Uterus (tissue), 4 donors: ENCODE measurements around the gene KRTCAP3. TPM values are rescaled to one million over a fixed set of nuclear protein-coding genes. Genes with fewer than 3 reads are reported as not detected.

ENCODE experiments used
- DNase-seq, 2 donors: peaks; one replicate each; pipeline ENCODE4 v3.0.0-alpha.2; 2019 to 2020
- H3K27ac ChIP-seq, 2 donors: fragments of 200-600 bp; sonication (generic); 1 replicate in 1 of 2; 2 replicates in 1 of 2; pipeline ENCODE4 v1.5.1; 2016 to 2018
- H3K27me3 ChIP-seq, 2 donors: fragments of 200-600 bp; sonication (generic); one replicate each; pipeline ENCODE4 v1.5.1; 2018 to 2019; ENCODE audit warnings: control low read depth in 1 of 2
- H3K36me3 ChIP-seq, 2 donors: fragments of 200-600 bp; sonication (generic); one replicate each; pipeline ENCODE4 v1.5.1; 2019; ENCODE audit warnings: control low read depth in 1 of 2
- H3K4me1 ChIP-seq, 2 donors: fragments of 200-600 bp; sonication (generic); one replicate each; pipeline ENCODE4 v1.5.1; 2018 to 2019; ENCODE audit warnings: control low read depth in 1 of 2
- H3K4me3 ChIP-seq, 2 donors: fragments of 200-600 bp; sonication (generic); 1 replicate in 1 of 2; 2 replicates in 1 of 2; pipeline ENCODE4 v1.5.1; 2018 to 2019; ENCODE audit warnings: mild to moderate bottlenecking in 1 of 2
- H3K9me3 ChIP-seq, 2 donors: fragments of 200-600 bp; sonication (generic); one replicate each; pipeline ENCODE4 v1.5.1; 2019; ENCODE audit warnings: control low read depth in 1 of 2
- POLR2A ChIP-seq, 2 donors: fragments of 450-650 bp; IDR thresholded peaks; one replicate each; pipeline ENCODE4 v1.6.1; 2016; ENCODE audit warnings: antibody characterized with exemption in 2 of 2, mild to moderate bottlenecking in 1 of 2, moderate library complexity in 1 of 2
- intact Hi-C: fragments of 100-400 bp; cut with DNase I; formaldehyde crosslinking; loops from one replicate; pipeline ENCODE4 v1.15.1; 2023; ENCODE audit warnings: low total_unique reads
- small RNA-seq: library from RNA; depleted of rRNA; stranded (forward); fragments of <200 nt; gene quantifications from one replicate; pipeline ENCODE3, GENCODE V24; 2016
- total RNA-seq, 4 donors: library from RNA; depleted of rRNA in 3 of 4; stranded (reverse); fragments of >200 nt in 3 of 4; gene quantifications; one replicate each; pipeline versions ENCODE4 v1.1.0 to v1.2.4, GENCODE V29; 2014 to 2023
- TF ChIP-seq, protein P1 (sequence below), 4 experiments: fragments of 200-600 bp in 2 of 4; fragments of 450-650 bp in 2 of 4; sonication (generic) in 2 of 4; IDR thresholded peaks; one replicate each; pipeline ENCODE4 v1.5.1; 2016 to 2019; ENCODE audit warnings: antibody characterized with exemption in 4 of 4, mild to moderate bottlenecking in 2 of 4, moderate library complexity in 1 of 4
- donor health status: DM: yes; HTN: yes; CAD: no.

The KRTCAP3 gene
- total RNA-seq, 4 donors from 2014 or later: 1.9 to 8.8 (median 2.6) TPM; not detected in 1

DNA sequence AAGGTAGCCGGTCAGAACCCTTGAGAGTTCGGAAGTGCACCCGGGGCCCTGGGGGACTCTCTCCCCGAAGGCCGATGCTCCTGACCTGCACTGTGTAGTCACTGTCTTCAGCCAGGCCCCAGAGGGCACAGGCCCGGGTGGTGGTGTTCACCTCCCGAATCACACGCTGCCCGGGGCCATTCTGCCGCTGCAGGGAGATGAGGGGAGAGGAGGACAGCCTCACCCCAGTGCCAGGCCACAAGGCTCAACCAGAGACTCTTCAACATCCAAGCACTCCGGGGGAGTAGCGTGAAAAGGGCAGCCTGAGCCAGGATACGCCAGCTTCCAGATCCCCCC is 51.7 kb downstream of the KRTCAP3 start:
- H3K4me1 ChIP-seq: peaks cover 0 to 3% of the 10 kb centered on the region in 2 donors
- H3K9me3 ChIP-seq: no peaks in the 10 kb centered on the region
- peak overlapping the region in 1 of 2 donors; percentile 67 for H3K27ac ChIP-seq
- H3K4me3 ChIP-seq: peak overlapping the region in 1 of 2 donors; percentile 62
- peak in 1 of 2 donors; percentile 45 for DNase-seq
- intact Hi-C loops: no loop called here
- no peaks in the 10 kb centered on the region for H3K27me3 ChIP-seq
- no peaks in the 10 kb centered on the region for H3K36me3 ChIP-seq
- TF ChIP-seq, protein P1, sequence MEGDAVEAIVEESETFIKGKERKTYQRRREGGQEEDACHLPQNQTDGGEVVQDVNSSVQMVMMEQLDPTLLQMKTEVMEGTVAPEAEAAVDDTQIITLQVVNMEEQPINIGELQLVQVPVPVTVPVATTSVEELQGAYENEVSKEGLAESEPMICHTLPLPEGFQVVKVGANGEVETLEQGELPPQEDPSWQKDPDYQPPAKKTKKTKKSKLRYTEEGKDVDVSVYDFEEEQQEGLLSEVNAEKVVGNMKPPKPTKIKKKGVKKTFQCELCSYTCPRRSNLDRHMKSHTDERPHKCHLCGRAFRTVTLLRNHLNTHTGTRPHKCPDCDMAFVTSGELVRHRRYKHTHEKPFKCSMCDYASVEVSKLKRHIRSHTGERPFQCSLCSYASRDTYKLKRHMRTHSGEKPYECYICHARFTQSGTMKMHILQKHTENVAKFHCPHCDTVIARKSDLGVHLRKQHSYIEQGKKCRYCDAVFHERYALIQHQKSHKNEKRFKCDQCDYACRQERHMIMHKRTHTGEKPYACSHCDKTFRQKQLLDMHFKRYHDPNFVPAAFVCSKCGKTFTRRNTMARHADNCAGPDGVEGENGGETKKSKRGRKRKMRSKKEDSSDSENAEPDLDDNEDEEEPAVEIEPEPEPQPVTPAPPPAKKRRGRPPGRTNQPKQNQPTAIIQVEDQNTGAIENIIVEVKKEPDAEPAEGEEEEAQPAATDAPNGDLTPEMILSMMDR (IDR thresholded peaks at IDR 0.05): no peak
- TF ChIP-seq POLR2A (IDR thresholded peaks at IDR 0.05): no peak

Small RNA genes lying within 50 kb of the gene (small RNA-seq; reads per million reads assigned to genes)
- gene RNU6-986P: not detected

Other genes with a start within 250 kb of the KRTCAP3 start
- gene ATRAID, start 230.3 kb upstream of the KRTCAP3 start, total RNA-seq: 100 to 1,000 TPM; 105 to 235 (median 144) TPM
- gene SLC5A6, start 230.1 kb upstream of the KRTCAP3 start, total RNA-seq: 10 to 100 TPM; 20.5 to 69.7 (median 60.5) TPM
- 10 to 100 TPM in 3 of 4 donors, 1 to 10 TPM in 1; 5.9 to 47.2 (median 31.3) TPM for gene CAD, start 225.0 kb upstream of the KRTCAP3 start, total RNA-seq
- gene SLC30A3, start 179.3 kb upstream of the KRTCAP3 start, total RNA-seq: 1 to 10 TPM in 1 of 4 donors, under 1 TPM in 2, not detected in 1; 0.35 to 2.1 (median 0.88) TPM
- gene DNAJC5G, start 166.9 kb upstream of the KRTCAP3 start, total RNA-seq: 1 to 10 TPM in 2 of 4 donors, under 1 TPM in 1, not detected in 1; 0.77 to 3.9 (median 1.5) TPM
- gene TRIM54, start 160.0 kb upstream of the KRTCAP3 start, total RNA-seq: 1 to 10 TPM in 1 of 4 donors, under 1 TPM in 3; 0.26 to 5.0 (median 0.58) TPM
- 1 to 10 TPM in 3 of 4 donors, not detected in 1; 2.3 to 8.5 (median 2.3) TPM for gene UCN, start 133.9 kb upstream of the KRTCAP3 start, total RNA-seq
- gene MPV17, start 119.3 kb upstream of the KRTCAP3 start, total RNA-seq: 10 to 100 TPM; 41.8 to 60.0 (median 50.6) TPM
- 10 to 100 TPM; 21.3 to 70.6 (median 31.2) TPM for gene GTF3C2, start 85.6 kb upstream of the KRTCAP3 start, total RNA-seq
- gene EIF2B4, start 72.0 kb upstream of the KRTCAP3 start, total RNA-seq: 10 to 100 TPM in 3 of 4 donors, 1 to 10 TPM in 1; 7.9 to 51.7 (median 13.8) TPM
- 10 to 100 TPM; 89.4 to 91.5 (median 90.8) TPM for gene SNX17, start 71.8 kb upstream of the KRTCAP3 start, total RNA-seq
- gene ZNF513, start 61.6 kb upstream of the KRTCAP3 start, total RNA-seq: 10 to 100 TPM in 3 of 4 donors, under 1 TPM in 1; 0.88 to 16.1 (median 12.0) TPM
- gene PPM1G, start 32.8 kb upstream of the KRTCAP3 start, total RNA-seq: 10 to 100 TPM; 15.9 to 54.1 (median 42.2) TPM
- gene NRBP1, start 13.8 kb upstream of the KRTCAP3 start, total RNA-seq: 100 to 1,000 TPM in 2 of 4 donors, 10 to 100 TPM in 2; 57.6 to 148 (median 83.5) TPM
- 10 to 100 TPM in 3 of 4 donors, 1 to 10 TPM in 1; 9.7 to 63.1 (median 48.2) TPM for gene IFT172, start 47.4 kb downstream of the KRTCAP3 start, total RNA-seq
- gene FNDC4, start 52.8 kb downstream of the KRTCAP3 start, total RNA-seq: 1 to 10 TPM in 3 of 4 donors, under 1 TPM in 1; 0.59 to 9.1 (median 7.4) TPM
- gene GCKR, start 54.5 kb downstream of the KRTCAP3 start, total RNA-seq: under 1 TPM in 2 of 4 donors, not detected in 2; 0.61 to 0.69 TPM
- 10 to 100 TPM; 17.9 to 82.9 (median 42.6) TPM for gene ZNF512, start 140.7 kb downstream of the KRTCAP3 start, total RNA-seq
- gene CCDC121, start 186.6 kb downstream of the KRTCAP3 start, total RNA-seq: 10 to 100 TPM in 1 of 4 donors, 1 to 10 TPM in 3; 3.5 to 12.3 (median 7.3) TPM
- gene GPN1, start 186.7 kb downstream of the KRTCAP3 start, total RNA-seq: 10 to 100 TPM; 13.3 to 38.6 (median 19.7) TPM
- gene SUPT7L, start 221.2 kb downstream of the KRTCAP3 start, total RNA-seq: 10 to 100 TPM; 11.8 to 31.2 (median 20.2) TPM
- gene SLC4A1AP, start 221.5 kb downstream of the KRTCAP3 start, total RNA-seq: 10 to 100 TPM; 15.0 to 23.8 (median 23.1) TPM